ENCODE measurements around the gene PSME4. TPM values are rescaled to one million over a fixed set of nuclear protein-coding genes. Genes with fewer than 3 reads are reported as not detected.
A peak's percentile ranks its signal among the peaks of the same experiment; 100 is the strongest.

The PSME4 gene
- total RNA-seq (100 to 1,000 TPM in 2 of 9 donors, 10 to 100 TPM in 7; 52.4 to 110 (median 62.7) TPM), polyA plus RNA-seq (10 to 100 TPM; 30.8 to 58.0 TPM)
- long read RNA-seq, donor 1, full-length matches to known transcripts: 1 of 19 reads
- long read RNA-seq, donor 1, partial matches to known transcripts: 13 of 19 reads
- long read RNA-seq, donor 1, other reads (novel, unspliced or antisense): 5 of 19 reads
- long read RNA-seq, donor 2, full-length matches to known transcripts: 1 of 40 reads
- long read RNA-seq, donor 2, partial matches to known transcripts: 28 of 40 reads
- long read RNA-seq, donor 2, other reads (novel, unspliced or antisense): 11 of 40 reads
- long read RNA-seq, donor 3, full-length matches to known transcripts: 2 of 46 reads
- long read RNA-seq, donor 3, partial matches to known transcripts: 36 of 46 reads
- long read RNA-seq, donor 3, other reads (novel, unspliced or antisense): 8 of 46 reads

- 0 to 1% (median 0%) methylated on average over 11 to 81 of the region's 81 CpGs for WGBS, 4 donors
- ATAC-seq: peak; percentile 79 to 97 (median 94)
- no peaks in the 10 kb centered on the region for H3K9me3 ChIP-seq
These were observed at the start of gene PSME4 for GRCh38 chr2:53970724-53971602. Gene PSME4 (minus strand): TSS chr2:53970993. CDS start chr2:53970784, 209 bp downstream.

GRCh38 chr2:54015798-54016699 lies 45.3 kb upstream of the PSME4 start:
- no peak for TF ChIP-seq CTCF (IDR thresholded peaks at IDR 0.05)
- TF ChIP-seq POLR2A (IDR thresholded peaks at IDR 0.05): no peak
- H3K27me3 ChIP-seq: no peaks in the 10 kb centered on the region
- ATAC-seq: peak in 3 of 4 donors; percentile 62 to 78 (median 63)

More at GRCh38 chr2:53970724-53971602, at the start of gene PSME4:
- Histone ChIP-seq H3K4me3 (peak within 1 kb of the TSS; percentile 73 to 100 (median 86)), H3K4me1 (peaks cover 0 to 49% (median 22%) of the 10 kb centered on the region in 12 donors), H3K27ac (peak within 1 kb of the TSS; percentile 91 to 99 (median 96)), H3K27me3 (no peaks in the 10 kb centered on the region), H3K36me3 (peaks cover 0 to 24% (median 12%) of the 10 kb centered on the region in 9 donors)
- peak; percentile 96 to 97 (median 97) for DNase-seq
- TF ChIP-seq CTCF (IDR thresholded peaks at IDR 0.05): no peak
- TF ChIP-seq POLR2A (IDR thresholded peaks at IDR 0.05): peak; percentile 80 to 98
- intact Hi-C loops (cut with DNase I): no loop called here

GRCh38 chr2:54013996-54014395 lies 43.2 kb upstream of the PSME4 start:
- TF ChIP-seq POLR2A (IDR thresholded peaks at IDR 0.05) (no peak), CTCF (IDR thresholded peaks at IDR 0.05) (no peak)
- no peaks in the 10 kb centered on the region for H3K27me3 ChIP-seq
- 76 to 89% (median 81%) methylated on average over 6 of the region's 6 CpGs for WGBS, 4 donors
- no peak overlapping the region for H3K4me3 ChIP-seq
- DNase-seq (no peak), ATAC-seq (no peak)
- peak overlapping the region in 1 of 12 donors; percentile 11 for H3K27ac ChIP-seq
- no peaks in the 10 kb centered on the region for H3K9me3 ChIP-seq
- intact Hi-C loops (cut with DNase I): no loop called here
- peaks cover 0 to 9% (median 2%) of the 10 kb centered on the region in 12 donors for H3K4me1 ChIP-seq
- peaks cover 0 to 2% (median 0%) of the 10 kb centered on the region in 9 donors for H3K36me3 ChIP-seq

More at GRCh38 chr2:54015798-54016699, 45.3 kb upstream of the PSME4 start:
- WGBS, 4 donors: 24 to 68% (median 43%) methylated on average over 1 of the region's 1 CpG
- Histone ChIP-seq H3K9me3 (peaks cover 0 to 12% (median 0%) of the 10 kb centered on the region in 12 donors), H3K4me3 (no peak overlapping the region), H3K36me3 (peaks cover 0 to 2% (median 0%) of the 10 kb centered on the region in 9 donors), H3K4me1 (peaks cover 0 to 9% (median 2%) of the 10 kb centered on the region in 12 donors), H3K27ac (peak overlapping the region in 3 of 12 donors; percentile 10 to 68 (median 11))
- intact Hi-C loops (cut with DNase I): no loop called here
- DNase-seq: no peak
